DOHH2 (cell line): ENCODE data around the gene C3orf22.
"Not testable (repeated sequence)": the region's sequence is repeated elsewhere in the genome, so short reads cannot be mapped to it uniquely, and the experiment has no call there.

Source experiments
- H3F3A ChIP-seq: fragments of 200-600 bp; sonication (generic), shearing (Covaris generic); 2 replicates; pipeline ENCODE4 v1.6.0; 2016; ENCODE audit warnings: antibody characterized with exemption, mild to moderate bottlenecking; ENCODE audit not compliant: control insufficient read depth, insufficient read depth
- H3K27ac ChIP-seq: fragments of 200-600 bp; sonication (generic); 2 replicates; pipeline ENCODE4 v1.5.1; 2014; ENCODE audit warnings: low read depth, mild to moderate bottlenecking, low read length, moderate library complexity
- H3K27me3 ChIP-seq: fragments of 200-600 bp; sonication (generic); 2 replicates; pipeline ENCODE4 v1.6.1; 2014; ENCODE audit warnings: mild to moderate bottlenecking, low read length, mixed read lengths; ENCODE audit not compliant: control insufficient read depth
- H3K36me3 ChIP-seq: fragments of 200-600 bp; sonication (generic); 2 replicates; pipeline ENCODE4 v1.6.1; 2014; ENCODE audit warnings: mild to moderate bottlenecking, low read length, moderate library complexity, mixed read lengths; ENCODE audit not compliant: control insufficient read depth
- H3K4me1 ChIP-seq: fragments of 200-600 bp; sonication (generic); 2 replicates; pipeline ENCODE4 v1.6.1; 2014; ENCODE audit warnings: mild to moderate bottlenecking, low read length, mixed read lengths; ENCODE audit not compliant: control insufficient read depth
- H3K4me2 ChIP-seq: fragments of 200-600 bp; sonication (generic); 2 replicates; pipeline ENCODE4 v1.6.0; 2014; ENCODE audit warnings: mild to moderate bottlenecking, low read length, moderate library complexity
- H3K4me3 ChIP-seq: fragments of 200-600 bp; sonication (generic); 2 replicates; pipeline ENCODE4 v1.5.1; 2014; ENCODE audit warnings: mild to moderate bottlenecking, low read length, mixed read lengths
- H3K79me2 ChIP-seq: fragments of 200-600 bp; sonication (generic); 2 replicates; pipeline ENCODE4 v1.6.1; 2014; ENCODE audit warnings: mild to moderate bottlenecking, low read length, mixed read lengths; ENCODE audit not compliant: control insufficient read depth
- H3K9me2 ChIP-seq: fragments of 200-600 bp; sonication (generic); replicated peaks from 2 replicates; pipeline ENCODE4 v1.6.1; 2014; ENCODE audit warnings: mild to moderate bottlenecking, low read length, mixed read lengths; ENCODE audit not compliant: control insufficient read depth
- H3K9me3 ChIP-seq: fragments of 200-600 bp; sonication (generic); 2 replicates; pipeline ENCODE4 v1.6.1; 2014; ENCODE audit warnings: antibody characterized with exemption, low read length, mixed read lengths; ENCODE audit not compliant: control insufficient read depth, insufficient read depth
- H4K20me1 ChIP-seq: fragments of 200-600 bp; sonication (generic); 2 replicates; pipeline ENCODE4 v1.6.0; 2014; ENCODE audit warnings: low read depth, mild to moderate bottlenecking, antibody characterized with exemption, low read length, moderate library complexity; ENCODE audit not compliant: control insufficient read depth, insufficient read depth
- EZH2phosphoT487 ChIP-seq: fragments of 200-600 bp; sonication (generic); IDR thresholded peaks from 2 replicates; pipeline ENCODE4 v1.6.1; 2017; ENCODE audit warnings: borderline replicate concordance, mild to moderate bottlenecking, antibody characterized with exemption, low read length, moderate library complexity, mixed read lengths
- TF ChIP-seq, protein P1 (sequence below): fragments of 200-600 bp; sonication (generic); IDR thresholded peaks from one replicate; pipeline ENCODE4 v1.5.1; 2014; ENCODE audit warnings: antibody characterized with exemption, mild to moderate bottlenecking, low read depth, low read length; ENCODE audit not compliant: poor library complexity, severe bottlenecking

C3orf22 gene

DNA sequence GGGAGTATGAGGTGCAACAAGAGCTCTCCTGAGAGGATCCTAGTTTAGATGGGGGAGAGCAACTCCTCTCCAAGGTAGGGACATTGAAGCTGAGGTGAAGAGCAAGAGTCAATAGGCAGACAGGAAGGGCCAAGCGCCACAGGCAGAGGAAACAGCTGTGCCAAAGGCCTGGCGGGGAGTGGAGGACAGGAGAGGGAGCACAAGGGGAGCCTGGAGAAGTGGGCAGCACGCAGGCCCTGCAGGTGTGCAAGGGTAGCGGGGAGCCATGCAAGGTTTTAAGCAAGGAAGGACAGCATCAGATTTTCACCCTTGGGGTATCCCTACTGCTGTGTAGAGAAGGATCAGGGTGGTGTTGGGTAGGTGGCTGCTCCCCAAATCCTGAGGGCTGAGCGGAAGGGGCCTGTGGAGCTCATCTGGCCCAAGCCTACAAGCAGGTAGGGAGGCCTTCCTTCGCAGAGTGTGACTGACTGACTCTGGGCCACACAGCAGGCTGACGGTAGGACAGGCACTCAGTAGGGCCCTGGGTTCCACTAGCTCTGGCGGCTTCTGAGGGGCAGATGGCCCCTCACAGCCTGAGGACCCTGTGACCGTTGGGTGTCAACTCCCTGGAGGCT is 21.5 kb downstream of the C3orf22 start:
- Histone ChIP-seq H3K4me2 (no peak overlapping the region), H3K4me3 (no peak overlapping the region), H4K20me1 (no peaks in the 10 kb centered on the region), H3K27ac (no peak overlapping the region), H3K9me3 (no peaks in the 10 kb centered on the region), H3K9me2 (no peaks in the 10 kb centered on the region), H3K36me3 (no peaks in the 10 kb centered on the region), H3K79me2 (no peaks in the 10 kb centered on the region), H3K27me3 (peaks cover 8% of the 10 kb centered on the region; the same call in 1 of the 2 replicates), H3F3A (no peaks in the 10 kb centered on the region), H3K4me1 (no peaks in the 10 kb centered on the region)
- TF ChIP-seq, protein P1, sequence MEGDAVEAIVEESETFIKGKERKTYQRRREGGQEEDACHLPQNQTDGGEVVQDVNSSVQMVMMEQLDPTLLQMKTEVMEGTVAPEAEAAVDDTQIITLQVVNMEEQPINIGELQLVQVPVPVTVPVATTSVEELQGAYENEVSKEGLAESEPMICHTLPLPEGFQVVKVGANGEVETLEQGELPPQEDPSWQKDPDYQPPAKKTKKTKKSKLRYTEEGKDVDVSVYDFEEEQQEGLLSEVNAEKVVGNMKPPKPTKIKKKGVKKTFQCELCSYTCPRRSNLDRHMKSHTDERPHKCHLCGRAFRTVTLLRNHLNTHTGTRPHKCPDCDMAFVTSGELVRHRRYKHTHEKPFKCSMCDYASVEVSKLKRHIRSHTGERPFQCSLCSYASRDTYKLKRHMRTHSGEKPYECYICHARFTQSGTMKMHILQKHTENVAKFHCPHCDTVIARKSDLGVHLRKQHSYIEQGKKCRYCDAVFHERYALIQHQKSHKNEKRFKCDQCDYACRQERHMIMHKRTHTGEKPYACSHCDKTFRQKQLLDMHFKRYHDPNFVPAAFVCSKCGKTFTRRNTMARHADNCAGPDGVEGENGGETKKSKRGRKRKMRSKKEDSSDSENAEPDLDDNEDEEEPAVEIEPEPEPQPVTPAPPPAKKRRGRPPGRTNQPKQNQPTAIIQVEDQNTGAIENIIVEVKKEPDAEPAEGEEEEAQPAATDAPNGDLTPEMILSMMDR = no peak
- TF ChIP-seq EZH2phosphoT487 = no peak

DNA sequence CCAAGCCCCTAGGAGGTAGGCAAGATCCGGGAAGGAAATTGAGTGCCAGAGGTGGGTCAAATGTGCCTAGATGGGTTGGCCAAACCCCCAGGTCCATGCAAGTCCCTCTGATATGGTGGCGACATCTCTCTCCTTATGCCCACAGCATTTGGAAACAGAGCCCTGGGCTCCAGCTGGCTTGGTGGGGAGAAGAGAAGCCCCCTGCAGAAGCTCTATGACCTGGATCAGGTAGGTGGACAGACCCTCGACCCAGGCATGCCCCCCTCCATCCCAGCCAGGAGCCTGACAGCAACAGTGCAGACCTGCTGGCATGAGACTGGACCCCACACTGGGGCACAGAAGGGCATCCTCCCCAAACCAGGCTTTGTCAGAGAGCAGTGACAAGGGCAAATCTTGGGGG is 22.6 kb downstream of the C3orf22 start:
- Histone ChIP-seq H3K79me2 (no peaks in the 10 kb centered on the region), H3K9me2 (no peaks in the 10 kb centered on the region), H3K27me3 (peaks cover 8% of the 10 kb centered on the region; the same call in 1 of the 2 replicates), H3K4me1 (no peaks in the 10 kb centered on the region), H4K20me1 (no peaks in the 10 kb centered on the region), H3K27ac (no peak overlapping the region), H3K4me2 (no peak overlapping the region), H3F3A (no peaks in the 10 kb centered on the region), H3K36me3 (no peaks in the 10 kb centered on the region), H3K9me3 (no peaks in the 10 kb centered on the region), H3K4me3 (no peak overlapping the region)
- TF ChIP-seq, protein P1 = no peak
- no peak for TF ChIP-seq EZH2phosphoT487

DNA sequence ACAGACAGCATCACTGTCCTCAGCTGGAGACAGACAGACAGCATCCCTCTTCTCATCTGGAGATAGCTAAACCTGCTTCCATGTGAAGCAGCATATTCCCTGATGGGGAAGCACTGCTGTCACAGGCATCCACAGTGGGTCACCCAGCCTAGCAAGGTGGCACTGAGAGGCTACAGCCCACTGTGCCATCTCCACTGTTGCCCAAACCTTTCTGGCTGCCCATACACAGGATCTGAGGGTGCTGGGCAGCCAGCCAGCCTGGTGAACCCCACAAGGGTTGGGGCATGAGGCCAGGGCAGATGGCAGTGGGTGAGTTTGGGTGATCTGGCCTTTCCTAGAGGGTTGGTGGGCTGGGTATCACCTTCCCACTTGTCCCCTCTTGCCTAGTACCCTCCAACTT is 23.1 kb downstream of the C3orf22 start:
- Histone ChIP-seq H3K9me3 (no peaks in the 10 kb centered on the region), H3K27me3 (peaks cover 8% of the 10 kb centered on the region; the same call in 1 of the 2 replicates), H3F3A (no peaks in the 10 kb centered on the region), H3K27ac (no peak overlapping the region), H3K79me2 (no peaks in the 10 kb centered on the region), H3K36me3 (no peaks in the 10 kb centered on the region), H4K20me1 (no peaks in the 10 kb centered on the region), H3K4me2 (no peak overlapping the region), H3K9me2 (no peaks in the 10 kb centered on the region), H3K4me1 (no peaks in the 10 kb centered on the region), H3K4me3 (no peak overlapping the region)
- TF ChIP-seq, protein P1 = no peak
- TF ChIP-seq EZH2phosphoT487 = no peak

DNA sequence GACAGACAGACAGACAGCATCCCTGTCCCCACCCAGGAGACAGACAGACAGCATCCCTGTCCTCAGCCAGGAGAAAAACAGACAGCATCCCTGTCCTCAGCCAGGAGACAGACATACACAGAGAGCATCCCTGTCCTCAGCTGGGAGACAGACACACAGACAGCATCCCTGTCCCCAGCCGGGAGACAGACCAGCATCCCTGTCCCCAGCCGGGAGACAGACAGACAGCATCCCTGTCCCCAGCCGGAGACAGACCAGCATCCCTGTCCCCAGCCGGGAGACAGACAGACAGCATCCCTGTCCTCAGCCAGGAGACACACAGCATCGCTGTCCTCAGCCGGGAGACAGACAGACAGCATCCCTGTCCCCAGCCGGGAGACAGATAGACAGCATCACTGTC is 24.0 kb downstream of the C3orf22 start:
- not testable (repeated sequence) for H4K20me1 ChIP-seq, H3K79me2 ChIP-seq, H3K9me3 ChIP-seq, H3K9me2 ChIP-seq, H3K4me1 ChIP-seq, H3K4me3 ChIP-seq, H3K36me3 ChIP-seq, H3F3A ChIP-seq, H3K27ac ChIP-seq, H3K4me2 ChIP-seq, H3K27me3 ChIP-seq
